GM23338 (cell line): ENCODE results near the gene AKAP7. TPM values are rescaled to one million over a fixed set of nuclear protein-coding genes. Genes with fewer than 3 reads are reported as not detected.

Source experiments
- ATAC-seq: fragments of 200-7000 bp; cut with Tn5 transposase; 3 replicates; pipeline ENCODE4 v1.9.1; 2020
- DNase-seq: peaks from one replicate; pipeline ENCODE4 v3.0.0-alpha.2; 2015; ENCODE audit warnings: low spot score
- H2AFZ ChIP-seq: fragments of 200-600 bp; sonication (generic); 2 replicates; pipeline ENCODE4 v1.8.0; 2016; ENCODE audit warnings: antibody characterized with exemption, mild to moderate bottlenecking, moderate library complexity
- H3F3A ChIP-seq: fragments of 200-600 bp; sonication (generic); replicated peaks from 2 replicates; pipeline ENCODE4 v1.8.0; 2017; ENCODE audit warnings: antibody characterized with exemption, mixed run types, low read depth
- H3K27ac ChIP-seq: fragments of 200-600 bp; sonication (generic); 2 replicates; pipeline ENCODE4 v1.6.1; 2016; ENCODE audit warnings: low read depth
- H3K27me3 ChIP-seq: fragments of 200-600 bp; sonication (generic); 2 replicates; pipeline ENCODE4 v1.8.0; 2016; ENCODE audit warnings: mild to moderate bottlenecking, mixed run types, moderate library complexity; ENCODE audit not compliant: insufficient read depth
- H3K36me3 ChIP-seq: fragments of 200-600 bp; sonication (generic); 2 replicates; pipeline ENCODE4 v1.8.0; 2016; ENCODE audit warnings: mild to moderate bottlenecking; ENCODE audit not compliant: insufficient read depth
- H3K4me1 ChIP-seq: fragments of 200-600 bp; sonication (generic); 2 replicates; pipeline ENCODE4 v1.8.0; 2016; ENCODE audit warnings: mild to moderate bottlenecking, moderate library complexity; ENCODE audit not compliant: insufficient read depth
- H3K4me2 ChIP-seq: fragments of 200-600 bp; sonication (generic); 2 replicates; pipeline ENCODE4 v1.7.1; 2017; ENCODE audit warnings: mixed run types
- H3K4me3 ChIP-seq: fragments of 200-600 bp; sonication (generic); 2 replicates; pipeline ENCODE4 v1.6.1; 2016; ENCODE audit warnings: mixed run types
- H3K79me2 ChIP-seq: fragments of 200-600 bp; sonication (generic); replicated peaks from 2 replicates; pipeline ENCODE4 v1.8.0; 2017; ENCODE audit warnings: mild to moderate bottlenecking; ENCODE audit not compliant: insufficient read depth
- H3K9me2 ChIP-seq: fragments of 200-600 bp; sonication (generic); 2 replicates; pipeline ENCODE4 v1.8.0; 2017; ENCODE audit not compliant: insufficient read depth
- H4K20me1 ChIP-seq: fragments of 200-600 bp; sonication (generic); replicated peaks from 2 replicates; pipeline ENCODE4 v1.8.0; 2017; ENCODE audit warnings: mild to moderate bottlenecking; ENCODE audit not compliant: insufficient read depth
- H3K27ac Mint-ChIP-seq: 2 replicates; pipeline ENCODE4 v1.8.0; 2020; ENCODE audit warnings: inconsistent platforms, mild to moderate bottlenecking, moderate library complexity, mixed read lengths
- H3K27me3 Mint-ChIP-seq: 3 replicates; pipeline ENCODE4 v1.8.0; 2022; ENCODE audit warnings: low read depth, mild to moderate bottlenecking, moderate library complexity, mixed read lengths, inconsistent platforms; ENCODE audit not compliant: insufficient read depth, poor library complexity
- H3K36me3 Mint-ChIP-seq: 3 replicates; pipeline ENCODE4 v1.8.0; 2021; ENCODE audit warnings: low read depth, mild to moderate bottlenecking, inconsistent platforms, moderate library complexity, mixed read lengths
- H3K4me1 Mint-ChIP-seq: 3 replicates; pipeline ENCODE4 v1.8.0; 2020; ENCODE audit warnings: mild to moderate bottlenecking, inconsistent platforms, mixed read lengths
- H3K4me3 Mint-ChIP-seq: 3 replicates; pipeline ENCODE4 v1.8.0; 2021; ENCODE audit warnings: moderate library complexity, mild to moderate bottlenecking, inconsistent platforms, mixed read lengths
- H3K9me3 Mint-ChIP-seq: 3 replicates; pipeline ENCODE4 v1.8.0; 2020; ENCODE audit warnings: moderate library complexity, mild to moderate bottlenecking, inconsistent platforms, mixed read lengths
- CREB1 ChIP-seq: fragments of 250-450 bp; sonication (Bioruptor Pico); IDR thresholded peaks from 2 replicates; pipeline ENCODE4 v1.5.0; 2020; ENCODE audit warnings: low read depth, mild to moderate bottlenecking, moderate library complexity
- ETS1 ChIP-seq: IDR thresholded peaks from 2 replicates; pipeline ENCODE4 v1.6.1; 2016; ENCODE audit warnings: antibody characterized with exemption
- EZH2 ChIP-seq: fragments of 200-600 bp; sonication (generic); IDR thresholded peaks from one replicate; pipeline ENCODE4 v1.8.0; 2017; ENCODE audit warnings: antibody characterized with exemption, mild to moderate bottlenecking, low read depth; ENCODE audit not compliant: unreplicated experiment
- EZH2phosphoT487 ChIP-seq: fragments of 200-600 bp; sonication (generic); IDR thresholded peaks from one replicate; pipeline ENCODE4 v1.8.1; 2018; ENCODE audit warnings: antibody characterized with exemption; ENCODE audit not compliant: unreplicated experiment
- JUNB ChIP-seq: IDR thresholded peaks from one replicate; pipeline ENCODE4 v1.6.1; 2016; ENCODE audit warnings: antibody characterized with exemption; ENCODE audit not compliant: unreplicated experiment
- NANOG ChIP-seq: IDR thresholded peaks from 2 replicates; pipeline ENCODE4 v1.6.1; 2016; ENCODE audit warnings: antibody characterized with exemption, borderline replicate concordance
- POLR2AphosphoS5 ChIP-seq: IDR thresholded peaks from 2 replicates; pipeline ENCODE4 v1.6.1; 2016; ENCODE audit warnings: antibody characterized with exemption, low read depth
- REST ChIP-seq: IDR thresholded peaks from one replicate; pipeline ENCODE4 v1.6.1; 2018; ENCODE audit warnings: antibody characterized with exemption; ENCODE audit not compliant: unreplicated experiment
- STAT1 ChIP-seq: IDR thresholded peaks from one replicate; pipeline ENCODE4 v1.6.1; 2016; ENCODE audit warnings: antibody characterized with exemption; ENCODE audit not compliant: unreplicated experiment
- ZNF114 ChIP-seq: fragments of 250-450 bp; sonication (Bioruptor Pico); IDR thresholded peaks from 2 replicates; pipeline ENCODE4 v1.5.0; 2020; ENCODE audit warnings: mild to moderate bottlenecking, moderate library complexity
- ZNF331 ChIP-seq: fragments of 250-450 bp; sonication (Bioruptor Pico); IDR thresholded peaks from 2 replicates; pipeline ENCODE4 v1.5.0; 2020; ENCODE audit warnings: low read depth, mild to moderate bottlenecking, moderate library complexity
- polyA plus RNA-seq: library from polyadenylated mRNA; unstranded; fragments of >200 nt; fragmentation: Nextera tagmentation; extraction: Ambion mirVana; gene quantifications from 2 replicates; pipeline ENCODE4 v1.2.1, GENCODE V29; 2016
- total RNA-seq: library from RNA; depleted of rRNA; stranded (reverse); fragments of >200 nt; shearing (Covaris generic); gene quantifications from 2 replicates; pipeline ENCODE4 v1.2.3, GENCODE V29; 2014
- TF ChIP-seq, protein P1 (sequence below), 2 experiments: fragments of 200-600 bp in 1 of 2; sonication (generic) in 1 of 2; conservative IDR thresholded peaks; 2 replicates each; pipeline versions ENCODE4 v1.5.1 to v1.6.1; 2016 to 2017; ENCODE audit warnings: antibody characterized with exemption in 2 of 2, low read depth in 2 of 2, mild to moderate bottlenecking in 2 of 2, moderate library complexity in 1 of 2

Gene AKAP7
- total and polyA plus RNA-seq, 2 experiments from 2014 or later = 12.2 to 20.0 TPM

GRCh38 chr6:131115651-131116050 is 19.6 kb upstream of the AKAP7 start (continued):
- TF ChIP-seq POLR2AphosphoS5 (no peak), ZNF331 (CRISPR knock-in tag) (no peak), JUNB (no peak), EZH2 (no peak), ETS1 (no peak), EZH2phosphoT487 (no peak)

- DNase-seq (no peak), ATAC-seq (no peak)
- Histone ChIP-seq H3K79me2 (no peaks in the 10 kb centered on the region), H4K20me1 (no peaks in the 10 kb centered on the region), H3K4me2 (no peak overlapping the region), H3K27ac (no peak overlapping the region), H2AFZ (no peak overlapping the region), H3K36me3 (no peaks in the 10 kb centered on the region), H3K27me3 (no peaks in the 10 kb centered on the region), H3F3A (no peaks in the 10 kb centered on the region), H3K4me1 (no peaks in the 10 kb centered on the region), H3K4me3 (no peak overlapping the region), H3K9me2 (no peaks in the 10 kb centered on the region)
- H3K9me3 Mint-ChIP-seq = peaks cover 9% of the 10 kb centered on the region
- H3K4me3 Mint-ChIP-seq = no peak overlapping the region
- peaks cover 3% of the 10 kb centered on the region for H3K27me3 Mint-ChIP-seq
- H3K4me1 Mint-ChIP-seq = no peaks in the 10 kb centered on the region
- peaks cover 6% of the 10 kb centered on the region; the same call in 1 of the 3 replicates for H3K36me3 Mint-ChIP-seq
- no peak overlapping the region for H3K27ac Mint-ChIP-seq
- no peak for TF ChIP-seq NANOG
- TF ChIP-seq ZNF331 (CRISPR knock-in tag) = no peak
- no peak for TF ChIP-seq STAT1
- no peak for TF ChIP-seq REST
- TF ChIP-seq EZH2 = no peak
- TF ChIP-seq JUNB = no peak
- no peak for TF ChIP-seq EZH2phosphoT487
- TF ChIP-seq POLR2AphosphoS5 = no peak
- TF ChIP-seq, protein P1, sequence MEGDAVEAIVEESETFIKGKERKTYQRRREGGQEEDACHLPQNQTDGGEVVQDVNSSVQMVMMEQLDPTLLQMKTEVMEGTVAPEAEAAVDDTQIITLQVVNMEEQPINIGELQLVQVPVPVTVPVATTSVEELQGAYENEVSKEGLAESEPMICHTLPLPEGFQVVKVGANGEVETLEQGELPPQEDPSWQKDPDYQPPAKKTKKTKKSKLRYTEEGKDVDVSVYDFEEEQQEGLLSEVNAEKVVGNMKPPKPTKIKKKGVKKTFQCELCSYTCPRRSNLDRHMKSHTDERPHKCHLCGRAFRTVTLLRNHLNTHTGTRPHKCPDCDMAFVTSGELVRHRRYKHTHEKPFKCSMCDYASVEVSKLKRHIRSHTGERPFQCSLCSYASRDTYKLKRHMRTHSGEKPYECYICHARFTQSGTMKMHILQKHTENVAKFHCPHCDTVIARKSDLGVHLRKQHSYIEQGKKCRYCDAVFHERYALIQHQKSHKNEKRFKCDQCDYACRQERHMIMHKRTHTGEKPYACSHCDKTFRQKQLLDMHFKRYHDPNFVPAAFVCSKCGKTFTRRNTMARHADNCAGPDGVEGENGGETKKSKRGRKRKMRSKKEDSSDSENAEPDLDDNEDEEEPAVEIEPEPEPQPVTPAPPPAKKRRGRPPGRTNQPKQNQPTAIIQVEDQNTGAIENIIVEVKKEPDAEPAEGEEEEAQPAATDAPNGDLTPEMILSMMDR (conservative IDR thresholded peaks at IDR 0.05; ENCODE audit: low read depth in 2 of 2) = no peak
- TF ChIP-seq ETS1 = no peak
- TF ChIP-seq ZNF114 (CRISPR knock-in tag) = no peak
- TF ChIP-seq CREB1 = no peak
Observed at GRCh38 chr6:131116321-131116720, 18.9 kb upstream of the AKAP7 start.
